Suprapubic skin (tissue), 3 donors: ENCODE measurements around the gene CD99L2.

Experiments used
- CTCF ChIP-seq, 2 donors: fragments of 200-600 bp in 1 of 2; fragments of 450-650 bp in 1 of 2; sonication (generic) in 1 of 2; IDR thresholded peaks; one replicate each; pipeline ENCODE4 v1.5.1; 2016 to 2019; ENCODE audit warnings: antibody characterized with exemption in 2 of 2, mild to moderate bottlenecking in 1 of 2, moderate library complexity in 1 of 2
- POLR2A ChIP-seq, 2 donors: fragments of 450-650 bp; IDR thresholded peaks; one replicate each; pipeline ENCODE4 v1.6.1; 2017; ENCODE audit warnings: antibody characterized with exemption in 2 of 2, mild to moderate bottlenecking in 2 of 2, moderate library complexity in 2 of 2

GRCh38 chrX:150837845-150838244, 60.6 kb downstream of the CD99L2 start:
- no peak for TF ChIP-seq CTCF (IDR thresholded peaks at IDR 0.05)
- no peak for TF ChIP-seq POLR2A (IDR thresholded peaks at IDR 0.05)
